ENCODE results near the gene TTC8. TPM values are rescaled to one million over a fixed set of nuclear protein-coding genes. Genes with fewer than 3 reads are reported as not detected.

TTC8 gene
- total RNA-seq, 6 donors from 2014 or later = 7.8 to 21.4 (median 15.7) TPM

GRCh38 chr14:88829188-88829587, 4.7 kb downstream of the TTC8 start:
- ATAC-seq (ENCODE audit: low FRiP score in 2 of 2) (no peak), DNase-seq (no peak)
- Histone ChIP-seq H3K27ac (peak overlapping the region in 1 of 4 donors; percentile 9), H3K9me3 (no peaks in the 10 kb centered on the region), H3K4me1 (peaks cover 6 to 16% (median 9%) of the 10 kb centered on the region in 4 donors), H3K36me3 (no peaks in the 10 kb centered on the region), H3K27me3 (no peaks in the 10 kb centered on the region), H3K4me3 (no peak overlapping the region)
- WGBS, 2 donors = 47 to 48% methylated on average over 3 of the region's 3 CpGs
- TF ChIP-seq POLR2AphosphoS5 (IDR thresholded peaks at IDR 0.05) = no peak

GRCh38 chr14:88829685-88830302, 5.3 kb downstream of the TTC8 start:
- TF ChIP-seq CTCF (IDR thresholded peaks at IDR 0.05) = no peak
- no peak for TF ChIP-seq EP300 (IDR thresholded peaks at IDR 0.05)
- TF ChIP-seq POLR2AphosphoS5 (IDR thresholded peaks at IDR 0.05) = no peak
- TF ChIP-seq POLR2A (IDR thresholded peaks at IDR 0.05) = no peak
- H3K27ac ChIP-seq = peak overlapping the region in 1 of 4 donors; percentile 9
- H3K4me1 ChIP-seq = peaks cover 6 to 18% (median 13%) of the 10 kb centered on the region in 4 donors
- no peak overlapping the region for H3K4me3 ChIP-seq
- no peaks in the 10 kb centered on the region for H3K27me3 ChIP-seq
- ATAC-seq (ENCODE audit: low FRiP score in 2 of 2) (no peak), DNase-seq (no peak)
- no peaks in the 10 kb centered on the region for H3K36me3 ChIP-seq
- 65 to 70% methylated on average over 4 of the region's 4 CpGs for WGBS, 2 donors
- H3K9me3 ChIP-seq = no peaks in the 10 kb centered on the region

- H3K27ac ChIP-seq = no peak overlapping the region
- peak in 1 of 2 donors; percentile 51 for ATAC-seq (ENCODE audit: low FRiP score in 2 of 2)
Measured at GRCh38 chr14:88831284-88831683, 6.8 kb downstream of the TTC8 start.

GRCh38 chr14:88834883-88835431, 10.5 kb downstream of the TTC8 start:
- DNase-seq (no peak), ATAC-seq (ENCODE audit: low FRiP score in 2 of 2) (no peak)
- H3K27ac ChIP-seq = peak overlapping the region in 1 of 4 donors; percentile 4
- H3K4me1 ChIP-seq = peaks cover 0 to 10% (median 7%) of the 10 kb centered on the region in 4 donors
- TF ChIP-seq POLR2A (IDR thresholded peaks at IDR 0.05) (no peak), POLR2AphosphoS5 (IDR thresholded peaks at IDR 0.05) (no peak), CTCF (IDR thresholded peaks at IDR 0.05) (no peak), EP300 (IDR thresholded peaks at IDR 0.05) (no peak)
- no peaks in the 10 kb centered on the region for H3K9me3 ChIP-seq
- H3K36me3 ChIP-seq = no peaks in the 10 kb centered on the region
- no peaks in the 10 kb centered on the region for H3K27me3 ChIP-seq
- H3K4me3 ChIP-seq = no peak overlapping the region

More at GRCh38 chr14:88831284-88831683, 6.8 kb downstream of the TTC8 start:
- no peak overlapping the region for H3K4me3 ChIP-seq
- no peaks in the 10 kb centered on the region for H3K9me3 ChIP-seq
- no peaks in the 10 kb centered on the region for H3K36me3 ChIP-seq
- H3K4me1 ChIP-seq = peaks cover 0 to 15% (median 9%) of the 10 kb centered on the region in 4 donors
- DNase-seq = no peak
- H3K27me3 ChIP-seq = no peaks in the 10 kb centered on the region
- no peak for TF ChIP-seq CTCF (IDR thresholded peaks at IDR 0.05)
- no peak for TF ChIP-seq EP300 (IDR thresholded peaks at IDR 0.05)
- no peak for TF ChIP-seq POLR2AphosphoS5 (IDR thresholded peaks at IDR 0.05)
- no peak for TF ChIP-seq POLR2A (IDR thresholded peaks at IDR 0.05)

GRCh38 chr14:88835661-88836060, 11.2 kb downstream of the TTC8 start:
- H3K9me3 ChIP-seq = no peaks in the 10 kb centered on the region
- ATAC-seq (ENCODE audit: low FRiP score in 2 of 2) = no peak
- no peak overlapping the region for H3K4me3 ChIP-seq
- H3K27me3 ChIP-seq = no peaks in the 10 kb centered on the region
- peak overlapping the region in 1 of 4 donors; percentile 4 for H3K27ac ChIP-seq
- DNase-seq = no peak
- TF ChIP-seq POLR2A (IDR thresholded peaks at IDR 0.05) (no peak), CTCF (IDR thresholded peaks at IDR 0.05) (no peak)
- H3K4me1 ChIP-seq = peaks cover 0 to 10% (median 6%) of the 10 kb centered on the region in 4 donors
- H3K36me3 ChIP-seq = peaks cover 0 to under 1% (median 0%) of the 10 kb centered on the region in 4 donors

Measured in upper lobe of left lung (tissue), 6 donors.